GM12878 (cell line): Measurements from ENCODE around the gene SLC25A3. TPM values are rescaled to one million over a fixed set of nuclear protein-coding genes. Genes with fewer than 3 reads are reported as not detected.

Experiments
- BACH1 ChIP-seq: fragments of 450-650 bp; IDR thresholded peaks from 2 replicates; pipeline ENCODE4 v1.6.1; 2017; ENCODE audit warnings: mild to moderate bottlenecking, borderline replicate concordance
- CHD4 ChIP-seq: fragments of 200-600 bp; sonication (generic); IDR thresholded peaks from 2 replicates; pipeline ENCODE4 v1.6.1; 2016; ENCODE audit warnings: mild to moderate bottlenecking
- GATAD2B ChIP-seq: fragments of 450-650 bp; conservative IDR thresholded peaks from 2 replicates; pipeline ENCODE4 v1.6.1; 2017; ENCODE audit warnings: low read depth, mild to moderate bottlenecking, moderate library complexity
- IKZF1 ChIP-seq: fragments of 450-650 bp; conservative IDR thresholded peaks from 2 replicates; pipeline ENCODE4 v1.6.1; 2017; ENCODE audit warnings: antibody characterized with exemption, mild to moderate bottlenecking
- KAT2A ChIP-seq: conservative IDR thresholded peaks from 2 replicates; pipeline ENCODE4 v1.6.1; 2011; ENCODE audit warnings: low read depth, low read length; ENCODE audit not compliant: control insufficient read depth
- KLF5 ChIP-seq: fragments of 450-650 bp; IDR thresholded peaks from 2 replicates; pipeline ENCODE4 v1.6.1; 2014; ENCODE audit warnings: mild to moderate bottlenecking; ENCODE audit not compliant: partially characterized antibody
- NFXL1 ChIP-seq: fragments of 450-650 bp; IDR thresholded peaks from 2 replicates; pipeline ENCODE4 v1.6.1; 2017; ENCODE audit warnings: antibody characterized with exemption, mild to moderate bottlenecking, borderline replicate concordance
- NR2C2 ChIP-seq: IDR thresholded peaks from 2 replicates; pipeline ENCODE4 v1.6.1; 2011; ENCODE audit warnings: borderline replicate concordance, low read depth; ENCODE audit not compliant: control insufficient read depth, insufficient read length
- NR2F1 ChIP-seq: fragments of 450-650 bp; conservative IDR thresholded peaks from 2 replicates; pipeline ENCODE4 v1.6.1; 2017; ENCODE audit warnings: mild to moderate bottlenecking
- PAX8 ChIP-seq: fragments of 450-650 bp; IDR thresholded peaks from 2 replicates; pipeline ENCODE4 v1.6.1; 2017; ENCODE audit warnings: mild to moderate bottlenecking, moderate library complexity
- SMAD1 ChIP-seq: fragments of 450-650 bp; IDR thresholded peaks from 2 replicates; pipeline ENCODE4 v1.6.1; 2018; ENCODE audit warnings: mild to moderate bottlenecking, low read depth; ENCODE audit not compliant: partially characterized antibody
- STAT1 ChIP-seq: fragments of 450-650 bp; conservative IDR thresholded peaks from 2 replicates; pipeline ENCODE4 v1.6.1; 2014; ENCODE audit warnings: antibody characterized with exemption, mild to moderate bottlenecking
- TCF7 ChIP-seq: IDR thresholded peaks from 2 replicates; pipeline ENCODE4 v1.6.1; 2014; ENCODE audit warnings: antibody characterized with exemption, borderline replicate concordance
- ZNF384 ChIP-seq: IDR thresholded peaks from 2 replicates; pipeline ENCODE4 v1.6.1; 2012; ENCODE audit warnings: low read depth, mild to moderate bottlenecking, low read length, improper control_type of control experiment, borderline replicate concordance
- polyA plus RNA-seq, 11 experiments: library from polyadenylated mRNA; depleted of rRNA in 4 of 11; unstranded in 6 of 11; stranded (reverse) in 5 of 11; fragments of >200 nt; fragmentation: Nextera tagmentation in 4 of 11; fragmentation: Illumina TruSeq in 1 of 11; extraction: Ambion mirVana in 4 of 11; extraction: Trizol in 1 of 11; gene quantifications; 1 replicate in 1 of 11; 2 replicates in 10 of 11; pipeline versions ENCODE4 v1.2.1 to v1.2.3, GENCODE V29; 2011 to 2016; ENCODE audit warnings: inconsistent platforms in 2 of 11, missing spikeins in 2 of 11, low read depth in 1 of 11
- total RNA-seq, 4 experiments: library from RNA; depleted of rRNA in 3 of 4; stranded (reverse); fragments of >200 nt in 3 of 4; fragmentation: Illumina TruSeq in 1 of 4; extraction: Trizol in 1 of 4; gene quantifications; 2 replicates each; pipeline versions ENCODE4 v1.2.1 to v1.2.3, GENCODE V29; 2013 to 2021
- TF ChIP-seq, protein P1 (sequence below): fragments of 150-350 bp; IDR thresholded peaks from 2 replicates; pipeline ENCODE4 v1.6.1; 2016; ENCODE audit warnings: low read depth, low read length
- TF ChIP-seq, protein P2 (sequence below): IDR thresholded peaks from 2 replicates; pipeline ENCODE4 v1.6.1; 2012; ENCODE audit warnings: mild to moderate bottlenecking, low read depth, low read length
- TF ChIP-seq, protein P3 (sequence below): fragments of 450-650 bp; formaldehyde crosslinking; IDR thresholded peaks from 2 replicates; pipeline ENCODE4 v1.4.0; 2022; ENCODE audit warnings: mild to moderate bottlenecking, moderate library complexity
- TF ChIP-seq, protein P4 (sequence below): fragments of 450-650 bp; conservative IDR thresholded peaks from 2 replicates; pipeline ENCODE4 v1.6.1; 2017; ENCODE audit warnings: mild to moderate bottlenecking, moderate library complexity

The SLC25A3 gene
- total and polyA plus RNA-seq, 10 of the 15 experiments (the other 5 are each of a cell fraction or from before 2014, with no cell fraction given) = 314 to 700 (median 589) TPM

DNA sequence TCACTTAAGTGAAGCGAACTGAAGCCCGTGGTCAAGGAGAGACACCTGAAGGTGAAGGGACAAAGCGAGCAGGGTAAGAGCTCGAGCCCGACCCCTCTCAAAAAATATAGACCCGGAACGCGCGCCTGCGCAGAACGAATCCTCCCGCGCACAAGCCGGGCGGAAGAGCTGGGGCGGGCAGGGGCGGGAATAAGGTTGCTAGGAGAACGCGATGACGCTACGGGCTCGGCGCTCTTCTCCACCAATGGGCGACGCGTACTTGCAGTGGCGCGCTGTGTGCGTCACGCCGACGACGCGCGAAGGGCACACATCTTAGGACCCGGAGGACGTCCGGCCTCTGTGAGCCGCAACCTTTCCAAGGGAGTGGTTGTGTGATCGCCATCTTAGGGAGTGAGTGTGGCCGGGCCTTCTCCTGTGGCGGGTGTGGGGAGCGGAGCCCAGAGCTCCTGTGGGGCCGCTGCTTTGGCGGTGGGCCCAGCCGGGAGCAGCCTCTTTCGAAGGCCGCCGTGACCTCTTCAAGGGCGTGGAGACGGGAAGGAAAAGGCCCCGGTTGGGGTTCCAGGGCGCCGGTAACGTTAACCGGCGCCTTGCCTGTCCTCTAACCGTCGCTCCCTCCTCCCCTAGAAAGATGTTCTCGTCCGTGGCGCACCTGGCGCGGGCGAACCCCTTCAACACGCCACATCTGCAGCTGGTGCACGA is at the start of gene SLC25A3 (continued):
- TF ChIP-seq, protein P1, sequence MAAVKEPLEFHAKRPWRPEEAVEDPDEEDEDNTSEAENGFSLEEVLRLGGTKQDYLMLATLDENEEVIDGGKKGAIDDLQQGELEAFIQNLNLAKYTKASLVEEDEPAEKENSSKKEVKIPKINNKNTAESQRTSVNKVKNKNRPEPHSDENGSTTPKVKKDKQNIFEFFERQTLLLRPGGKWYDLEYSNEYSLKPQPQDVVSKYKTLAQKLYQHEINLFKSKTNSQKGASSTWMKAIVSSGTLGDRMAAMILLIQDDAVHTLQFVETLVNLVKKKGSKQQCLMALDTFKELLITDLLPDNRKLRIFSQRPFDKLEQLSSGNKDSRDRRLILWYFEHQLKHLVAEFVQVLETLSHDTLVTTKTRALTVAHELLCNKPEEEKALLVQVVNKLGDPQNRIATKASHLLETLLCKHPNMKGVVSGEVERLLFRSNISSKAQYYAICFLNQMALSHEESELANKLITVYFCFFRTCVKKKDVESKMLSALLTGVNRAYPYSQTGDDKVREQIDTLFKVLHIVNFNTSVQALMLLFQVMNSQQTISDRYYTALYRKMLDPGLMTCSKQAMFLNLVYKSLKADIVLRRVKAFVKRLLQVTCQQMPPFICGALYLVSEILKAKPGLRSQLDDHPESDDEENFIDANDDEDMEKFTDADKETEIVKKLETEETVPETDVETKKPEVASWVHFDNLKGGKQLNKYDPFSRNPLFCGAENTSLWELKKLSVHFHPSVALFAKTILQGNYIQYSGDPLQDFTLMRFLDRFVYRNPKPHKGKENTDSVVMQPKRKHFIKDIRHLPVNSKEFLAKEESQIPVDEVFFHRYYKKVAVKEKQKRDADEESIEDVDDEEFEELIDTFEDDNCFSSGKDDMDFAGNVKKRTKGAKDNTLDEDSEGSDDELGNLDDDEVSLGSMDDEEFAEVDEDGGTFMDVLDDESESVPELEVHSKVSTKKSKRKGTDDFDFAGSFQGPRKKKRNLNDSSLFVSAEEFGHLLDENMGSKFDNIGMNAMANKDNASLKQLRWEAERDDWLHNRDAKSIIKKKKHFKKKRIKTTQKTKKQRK = no peak
- TF ChIP-seq KAT2A (no peak), PAX8 (no peak), IKZF1 (peak; percentile 73), GATAD2B (peak; percentile 59), SMAD1 (peak; percentile 68), CHD4 (no peak), NFXL1 (no peak), STAT1 (no peak; the same call in 1 of the 2 replicates), BACH1 (no peak; the same call in 1 of the 2 replicates), NR2F1 (peak; percentile 63), NR2C2 (no peak), ZNF384 (no peak), KLF5 (peak; percentile 74), TCF7 (no peak)
- TF ChIP-seq, protein P2, sequence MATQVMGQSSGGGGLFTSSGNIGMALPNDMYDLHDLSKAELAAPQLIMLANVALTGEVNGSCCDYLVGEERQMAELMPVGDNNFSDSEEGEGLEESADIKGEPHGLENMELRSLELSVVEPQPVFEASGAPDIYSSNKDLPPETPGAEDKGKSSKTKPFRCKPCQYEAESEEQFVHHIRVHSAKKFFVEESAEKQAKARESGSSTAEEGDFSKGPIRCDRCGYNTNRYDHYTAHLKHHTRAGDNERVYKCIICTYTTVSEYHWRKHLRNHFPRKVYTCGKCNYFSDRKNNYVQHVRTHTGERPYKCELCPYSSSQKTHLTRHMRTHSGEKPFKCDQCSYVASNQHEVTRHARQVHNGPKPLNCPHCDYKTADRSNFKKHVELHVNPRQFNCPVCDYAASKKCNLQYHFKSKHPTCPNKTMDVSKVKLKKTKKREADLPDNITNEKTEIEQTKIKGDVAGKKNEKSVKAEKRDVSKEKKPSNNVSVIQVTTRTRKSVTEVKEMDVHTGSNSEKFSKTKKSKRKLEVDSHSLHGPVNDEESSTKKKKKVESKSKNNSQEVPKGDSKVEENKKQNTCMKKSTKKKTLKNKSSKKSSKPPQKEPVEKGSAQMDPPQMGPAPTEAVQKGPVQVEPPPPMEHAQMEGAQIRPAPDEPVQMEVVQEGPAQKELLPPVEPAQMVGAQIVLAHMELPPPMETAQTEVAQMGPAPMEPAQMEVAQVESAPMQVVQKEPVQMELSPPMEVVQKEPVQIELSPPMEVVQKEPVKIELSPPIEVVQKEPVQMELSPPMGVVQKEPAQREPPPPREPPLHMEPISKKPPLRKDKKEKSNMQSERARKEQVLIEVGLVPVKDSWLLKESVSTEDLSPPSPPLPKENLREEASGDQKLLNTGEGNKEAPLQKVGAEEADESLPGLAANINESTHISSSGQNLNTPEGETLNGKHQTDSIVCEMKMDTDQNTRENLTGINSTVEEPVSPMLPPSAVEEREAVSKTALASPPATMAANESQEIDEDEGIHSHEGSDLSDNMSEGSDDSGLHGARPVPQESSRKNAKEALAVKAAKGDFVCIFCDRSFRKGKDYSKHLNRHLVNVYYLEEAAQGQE = no peak
- TF ChIP-seq, protein P3, sequence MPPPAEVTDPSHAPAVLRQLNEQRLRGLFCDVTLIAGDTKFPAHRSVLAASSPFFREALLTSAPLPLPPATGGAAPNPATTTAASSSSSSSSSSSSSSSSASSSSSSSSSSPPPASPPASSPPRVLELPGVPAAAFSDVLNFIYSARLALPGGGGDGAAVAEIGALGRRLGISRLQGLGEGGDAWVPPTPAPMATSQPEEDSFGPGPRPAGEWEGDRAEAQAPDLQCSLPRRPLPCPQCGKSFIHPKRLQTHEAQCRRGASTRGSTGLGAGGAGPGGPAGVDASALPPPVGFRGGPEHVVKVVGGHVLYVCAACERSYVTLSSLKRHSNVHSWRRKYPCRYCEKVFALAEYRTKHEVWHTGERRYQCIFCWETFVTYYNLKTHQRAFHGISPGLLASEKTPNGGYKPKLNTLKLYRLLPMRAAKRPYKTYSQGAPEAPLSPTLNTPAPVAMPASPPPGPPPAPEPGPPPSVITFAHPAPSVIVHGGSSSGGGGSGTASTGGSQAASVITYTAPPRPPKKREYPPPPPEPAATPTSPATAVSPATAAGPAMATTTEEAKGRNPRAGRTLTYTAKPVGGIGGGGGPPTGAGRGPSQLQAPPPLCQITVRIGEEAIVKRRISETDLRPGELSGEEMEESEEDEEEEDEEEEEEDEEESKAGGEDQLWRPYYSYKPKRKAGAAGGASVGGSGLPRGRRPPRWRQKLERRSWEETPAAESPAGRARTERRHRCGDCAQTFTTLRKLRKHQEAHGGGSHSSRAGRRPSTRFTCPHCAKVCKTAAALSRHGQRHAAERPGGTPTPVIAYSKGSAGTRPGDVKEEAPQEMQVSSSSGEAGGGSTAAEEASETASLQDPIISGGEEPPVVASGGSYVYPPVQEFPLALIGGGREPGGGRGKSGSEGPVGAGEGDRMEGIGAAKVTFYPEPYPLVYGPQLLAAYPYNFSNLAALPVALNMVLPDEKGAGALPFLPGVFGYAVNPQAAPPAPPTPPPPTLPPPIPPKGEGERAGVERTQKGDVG (CRISPR knock-in tag) = no peak
- TF ChIP-seq, protein P4, sequence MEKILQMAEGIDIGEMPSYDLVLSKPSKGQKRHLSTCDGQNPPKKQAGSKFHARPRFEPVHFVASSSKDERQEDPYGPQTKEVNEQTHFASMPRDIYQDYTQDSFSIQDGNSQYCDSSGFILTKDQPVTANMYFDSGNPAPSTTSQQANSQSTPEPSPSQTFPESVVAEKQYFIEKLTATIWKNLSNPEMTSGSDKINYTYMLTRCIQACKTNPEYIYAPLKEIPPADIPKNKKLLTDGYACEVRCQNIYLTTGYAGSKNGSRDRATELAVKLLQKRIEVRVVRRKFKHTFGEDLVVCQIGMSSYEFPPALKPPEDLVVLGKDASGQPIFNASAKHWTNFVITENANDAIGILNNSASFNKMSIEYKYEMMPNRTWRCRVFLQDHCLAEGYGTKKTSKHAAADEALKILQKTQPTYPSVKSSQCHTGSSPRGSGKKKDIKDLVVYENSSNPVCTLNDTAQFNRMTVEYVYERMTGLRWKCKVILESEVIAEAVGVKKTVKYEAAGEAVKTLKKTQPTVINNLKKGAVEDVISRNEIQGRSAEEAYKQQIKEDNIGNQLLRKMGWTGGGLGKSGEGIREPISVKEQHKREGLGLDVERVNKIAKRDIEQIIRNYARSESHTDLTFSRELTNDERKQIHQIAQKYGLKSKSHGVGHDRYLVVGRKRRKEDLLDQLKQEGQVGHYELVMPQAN = peak; percentile 68
